Gastroesophageal sphincter (tissue), 4 donors: Measurements from ENCODE around the gene MYOG. TPM values are rescaled to one million over a fixed set of nuclear protein-coding genes. Genes with fewer than 3 reads are reported as not detected.
A peak's percentile ranks its signal among the peaks of the same experiment; 100 is the strongest.

Source experiments
- ATAC-seq: fragments of 150-250 bp; one replicate; pipeline ENCODE4 v1.9.1; 2016; ENCODE audit warnings: mild to moderate bottlenecking, moderate library complexity
- H3K27ac ChIP-seq, 4 donors: fragments of 200-600 bp; sonication (generic) in 3 of 4; 1 replicate in 3 of 4; 2 replicates in 1 of 4; pipeline ENCODE4 v1.5.1; 2016 to 2019
- H3K27me3 ChIP-seq: fragments of 200-600 bp; sonication (generic); one replicate; pipeline ENCODE4 v1.5.1; 2019
- H3K36me3 ChIP-seq, 2 donors: fragments of 200-600 bp; sonication (generic); one replicate each; pipeline ENCODE4 v1.5.1; 2019; ENCODE audit warnings: control low read depth in 1 of 2
- H3K4me1 ChIP-seq, 3 donors: fragments of 200-600 bp; sonication (generic); 1 replicate in 2 of 3; 2 replicates in 1 of 3; pipeline ENCODE4 v1.5.1; 2016 to 2019; ENCODE audit warnings: control low read depth in 2 of 3
- H3K4me3 ChIP-seq, 2 donors: fragments of 200-600 bp; sonication (generic); one replicate each; pipeline ENCODE4 v1.5.1; 2019; ENCODE audit warnings: mild to moderate bottlenecking in 1 of 2, moderate library complexity in 1 of 2
- H3K9me3 ChIP-seq, 3 donors: fragments of 200-600 bp; sonication (generic); one replicate each; pipeline ENCODE4 v1.5.1; 2017 to 2019; ENCODE audit warnings: control low read depth in 2 of 3
- CTCF ChIP-seq, 4 experiments: fragments of 200-600 bp in 2 of 4; fragments of 450-650 bp in 2 of 4; sonication (generic) in 1 of 4; IDR thresholded peaks; one replicate each; pipeline ENCODE4 v1.5.1; 2017 to 2019; ENCODE audit warnings: antibody characterized with exemption in 4 of 4, mild to moderate bottlenecking in 2 of 4, moderate library complexity in 2 of 4
- EP300 ChIP-seq: sonication (generic); formaldehyde crosslinking; IDR thresholded peaks from one replicate; pipeline ENCODE4 v1.6.1; 2017; ENCODE audit warnings: antibody characterized with exemption, mild to moderate bottlenecking
- POLR2A ChIP-seq, 2 donors: fragments of 450-650 bp; IDR thresholded peaks; one replicate each; pipeline ENCODE4 v1.6.1; 2017; ENCODE audit warnings: antibody characterized with exemption in 2 of 2, mild to moderate bottlenecking in 2 of 2, moderate library complexity in 1 of 2
- POLR2AphosphoS5 ChIP-seq: sonication (generic); formaldehyde crosslinking; IDR thresholded peaks from one replicate; pipeline ENCODE4 v1.6.1; 2017; ENCODE audit warnings: antibody characterized with exemption
- WGBS, 2 donors: methylation state at CpG; one replicate each; pipeline ENCODE4 v1.1.5; 2018; ENCODE audit warnings: low coverage in 1 of 2; 5-methylcytosine and 5-hydroxymethylcytosine counted together
- total RNA-seq, 4 donors: library from RNA; depleted of rRNA; stranded (reverse); fragments of >200 nt; gene quantifications; one replicate each; pipeline ENCODE4 v1.1.0, GENCODE V29; 2016

The MYOG gene
- total RNA-seq, result under 1 TPM in 1 of 4 donors, not detected in 3; 0.35 TPM

- TF ChIP-seq CTCF (IDR thresholded peaks at IDR 0.05) (no peak), EP300 (no peak), POLR2AphosphoS5 (no peak), POLR2A (IDR thresholded peaks at IDR 0.05) (no peak)
- H3K4me1 ChIP-seq, result no peaks in the 10 kb centered on the region
- 71 to 78% methylated on average over 7 to 9 of the region's 36 CpGs for WGBS, 2 donors
- H3K9me3 ChIP-seq, result no peaks in the 10 kb centered on the region
- no peak for ATAC-seq
- peaks cover 18% of the 10 kb centered on the region for H3K27me3 ChIP-seq
- no peak within 1 kb of the TSS for H3K4me3 ChIP-seq
- no peaks in the 10 kb centered on the region for H3K36me3 ChIP-seq
- no peak within 1 kb of the TSS for H3K27ac ChIP-seq
Measured at GRCh38 chr1:203085528-203086406, at the start of gene MYOG. Gene MYOG (minus strand): TSS chr1:203086012. CDS start chr1:203085961, 51 bp downstream.

GRCh38 chr1:203133970-203134725 is 48.3 kb upstream of the MYOG start:
- Histone ChIP-seq H3K27ac (peak overlapping the region in 1 of 4 donors; percentile 41), H3K9me3 (no peaks in the 10 kb centered on the region), H3K4me3 (no peak overlapping the region), H3K36me3 (no peaks in the 10 kb centered on the region), H3K27me3 (no peaks in the 10 kb centered on the region), H3K4me1 (peaks cover 0 to 14% (median 4%) of the 10 kb centered on the region in 3 donors)
- no peak for TF ChIP-seq CTCF (IDR thresholded peaks at IDR 0.05)
- TF ChIP-seq POLR2A (IDR thresholded peaks at IDR 0.05), result no peak
- TF ChIP-seq POLR2AphosphoS5, result no peak
- no peak for TF ChIP-seq EP300
- WGBS, 2 donors, result 60 to 82% methylated on average over 1 to 10 of the region's 12 CpGs
- ATAC-seq, result peak; percentile 78

- Histone ChIP-seq H3K27me3 (peaks cover 11% of the 10 kb centered on the region), H3K36me3 (no peaks in the 10 kb centered on the region), H3K9me3 (no peaks in the 10 kb centered on the region), H3K4me3 (no peak overlapping the region), H3K4me1 (peaks cover 0 to 38% (median 23%) of the 10 kb centered on the region in 3 donors), H3K27ac (no peak overlapping the region)
- no peak for ATAC-seq
- TF ChIP-seq POLR2A (IDR thresholded peaks at IDR 0.05) (no peak), EP300 (no peak), CTCF (IDR thresholded peaks at IDR 0.05) (no peak), POLR2AphosphoS5 (no peak)
- 67 to 92% methylated on average over 1 to 5 of the region's 9 CpGs for WGBS, 2 donors
Measured at GRCh38 chr1:203131548-203132200, 45.9 kb upstream of the MYOG start.

GRCh38 chr1:203130358-203130985 is 44.7 kb upstream of the MYOG start:
- TF ChIP-seq EP300 (no peak), POLR2A (IDR thresholded peaks at IDR 0.05) (no peak), CTCF (IDR thresholded peaks at IDR 0.05) (no peak), POLR2AphosphoS5 (no peak)
- no peak overlapping the region for H3K27ac ChIP-seq
- no peak overlapping the region for H3K4me3 ChIP-seq
- H3K36me3 ChIP-seq, result no peaks in the 10 kb centered on the region
- peaks cover 0 to 46% (median 30%) of the 10 kb centered on the region in 3 donors for H3K4me1 ChIP-seq
- no peaks in the 10 kb centered on the region for H3K9me3 ChIP-seq
- 75 to 93% methylated on average over 2 of the region's 3 CpGs for WGBS, 2 donors
- peaks cover 22% of the 10 kb centered on the region for H3K27me3 ChIP-seq
- ATAC-seq, result no peak
